Measurements from ENCODE around the gene MYO1B. TPM values are rescaled to one million over a fixed set of nuclear protein-coding genes. Genes with fewer than 3 reads are reported as not detected.
A peak's percentile ranks its signal among the peaks of the same experiment; 100 is the strongest.

Gene MYO1B
- total RNA-seq, 2 donors from 2014 or later, result 74.7 to 79.4 TPM

DNA sequence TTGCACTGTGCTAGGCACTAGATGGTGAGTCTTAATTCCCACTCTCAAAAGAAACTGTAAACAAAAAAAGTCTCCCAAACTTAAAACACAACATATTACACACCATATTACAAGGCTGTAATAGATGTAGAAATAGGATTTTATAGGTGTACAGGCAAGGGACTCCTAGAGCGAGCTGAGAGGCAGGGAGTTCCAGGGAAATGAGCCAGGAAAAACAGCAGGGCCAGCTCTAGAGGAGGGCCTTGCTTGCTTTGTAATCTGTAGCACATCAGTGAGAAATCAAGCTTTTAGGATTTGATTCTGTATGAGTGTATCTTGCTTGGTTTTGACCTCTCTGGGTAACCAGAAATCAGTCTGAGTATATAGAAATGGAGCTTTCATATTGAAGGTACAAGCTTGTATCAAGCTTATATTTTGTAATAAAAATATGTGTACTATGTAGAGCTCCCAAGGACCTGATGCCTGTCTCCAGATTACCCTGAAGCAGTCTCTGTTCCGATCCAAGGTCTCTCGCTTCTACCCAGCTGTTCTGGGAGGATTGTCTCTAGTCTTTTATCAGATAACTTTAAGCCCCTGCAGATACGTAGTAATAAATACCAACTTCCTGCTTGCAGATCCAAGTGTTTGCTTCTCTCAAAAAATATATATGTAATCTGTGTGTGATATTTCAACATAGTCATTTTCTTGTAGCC, 73.0 kb downstream of the MYO1B start:
- DNase-seq (ENCODE audit: low spot score) (no peak), ATAC-seq (ENCODE audit: insufficient number of reproducible peaks, low FRiP score, low read depth) (no peak)
- H3K4me3 ChIP-seq, result no peak overlapping the region
- H3K27me3 ChIP-seq (replicated peaks; ENCODE audit: insufficient read depth), result no peaks in the 10 kb centered on the region
- no peaks in the 10 kb centered on the region for H3K36me3 ChIP-seq
- no peaks in the 10 kb centered on the region for H3K9me3 ChIP-seq
- no peak for TF ChIP-seq CTCF (IDR thresholded peaks at IDR 0.05)
- peak overlapping the region in 1 of 2 donors; percentile 24 for H3K27ac ChIP-seq
- peaks cover 16 to 46% of the 10 kb centered on the region in 2 donors for H3K4me1 ChIP-seq (ENCODE audit: control insufficient read depth in 1 of 2, low read depth in 2 of 2)

DNA sequence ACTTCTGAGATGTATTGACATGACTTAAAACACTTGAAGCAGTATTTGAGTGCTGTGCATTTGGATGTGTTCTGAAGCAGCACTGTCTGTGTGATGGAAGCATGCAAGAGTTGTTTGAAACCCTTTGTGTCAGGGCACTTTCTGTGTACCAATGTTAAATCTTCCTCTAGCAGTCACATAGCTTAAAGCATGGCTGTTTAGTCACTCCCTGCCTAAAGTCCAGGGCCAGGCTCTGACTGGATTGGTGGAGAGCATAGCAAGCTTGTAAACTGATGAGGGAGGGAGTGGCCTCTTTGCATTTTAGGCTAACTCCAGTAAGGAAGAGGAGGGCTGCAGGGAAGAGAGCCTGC, 73.5 kb downstream of the MYO1B start:
- no peak for TF ChIP-seq CTCF (IDR thresholded peaks at IDR 0.05)
- H3K4me1 ChIP-seq (ENCODE audit: control insufficient read depth in 1 of 2, low read depth in 2 of 2), result peaks cover 16 to 46% of the 10 kb centered on the region in 2 donors

DNA sequence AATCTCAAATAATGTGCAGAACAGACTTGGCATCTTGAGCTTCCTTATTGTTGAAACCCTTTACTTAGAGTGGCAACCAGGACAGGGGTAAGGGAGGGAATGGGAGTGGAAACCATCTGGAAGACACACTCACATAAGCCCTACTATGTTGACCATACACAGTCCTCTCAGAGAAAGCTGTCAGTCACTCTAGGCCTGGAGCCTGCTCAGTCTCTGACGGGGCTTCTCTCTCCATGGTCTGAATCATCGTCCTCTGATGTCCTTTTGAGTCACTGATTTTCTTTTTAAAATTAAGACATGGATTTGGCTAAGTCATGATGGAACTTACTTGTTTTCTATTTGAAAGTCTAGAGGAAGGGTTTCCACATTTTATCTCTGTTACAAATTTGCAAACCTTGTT, 74.0 kb downstream of the MYO1B start:
- H3K4me3 ChIP-seq, result no peak overlapping the region
- DNase-seq (ENCODE audit: low spot score), result no peak
- no peak for TF ChIP-seq CTCF (IDR thresholded peaks at IDR 0.05)
- peaks cover 16 to 46% of the 10 kb centered on the region in 2 donors for H3K4me1 ChIP-seq (ENCODE audit: control insufficient read depth in 1 of 2, low read depth in 2 of 2)
- no peaks in the 10 kb centered on the region for H3K27me3 ChIP-seq (replicated peaks; ENCODE audit: insufficient read depth)
- peak overlapping the region in 1 of 2 donors; percentile 24 for H3K27ac ChIP-seq
- ATAC-seq (ENCODE audit: insufficient number of reproducible peaks, low FRiP score, low read depth), result no peak
- H3K9me3 ChIP-seq, result no peaks in the 10 kb centered on the region
- H3K36me3 ChIP-seq, result no peaks in the 10 kb centered on the region

More for the DNA sequence above, 73.5 kb downstream of the MYO1B start:
- Histone ChIP-seq H3K4me3 (no peak overlapping the region), H3K36me3 (no peaks in the 10 kb centered on the region), H3K27ac (peak overlapping the region; percentile 24 to 46), H3K9me3 (no peaks in the 10 kb centered on the region), H3K27me3 (replicated peaks; ENCODE audit: insufficient read depth) (no peaks in the 10 kb centered on the region)
- ATAC-seq (ENCODE audit: insufficient number of reproducible peaks, low FRiP score, low read depth) (no peak), DNase-seq (ENCODE audit: low spot score) (no peak)

DNA sequence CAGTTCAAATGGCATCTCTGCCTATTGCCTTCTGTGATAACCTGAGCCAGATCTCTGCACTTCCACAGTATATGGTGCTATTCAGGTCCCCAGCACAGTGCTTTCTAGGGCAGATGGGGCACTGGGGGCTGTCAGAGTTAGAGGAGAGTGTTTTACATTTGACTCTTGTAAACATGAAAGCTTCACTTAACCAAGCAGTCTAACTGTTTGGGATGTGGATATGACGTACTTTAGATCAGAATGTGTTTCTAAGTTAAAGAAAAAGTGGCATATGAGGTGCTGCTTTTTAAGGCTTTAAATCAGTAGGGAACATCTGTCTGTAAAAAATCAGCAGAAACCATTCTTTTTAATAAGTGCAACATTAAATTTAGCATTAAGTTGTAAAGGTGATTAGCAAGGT, 75.7 kb downstream of the MYO1B start:
- no peak for TF ChIP-seq CTCF (IDR thresholded peaks at IDR 0.05)
- no peak for ATAC-seq (ENCODE audit: insufficient number of reproducible peaks, low FRiP score, low read depth)
- Histone ChIP-seq H3K36me3 (no peaks in the 10 kb centered on the region), H3K4me3 (no peak overlapping the region), H3K9me3 (no peaks in the 10 kb centered on the region), H3K27me3 (replicated peaks; ENCODE audit: insufficient read depth) (no peaks in the 10 kb centered on the region), H3K4me1 (ENCODE audit: control insufficient read depth in 1 of 2, low read depth in 2 of 2) (peaks cover 16 to 46% of the 10 kb centered on the region in 2 donors), H3K27ac (no peak overlapping the region)
- no peak for DNase-seq (ENCODE audit: low spot score)

DNA sequence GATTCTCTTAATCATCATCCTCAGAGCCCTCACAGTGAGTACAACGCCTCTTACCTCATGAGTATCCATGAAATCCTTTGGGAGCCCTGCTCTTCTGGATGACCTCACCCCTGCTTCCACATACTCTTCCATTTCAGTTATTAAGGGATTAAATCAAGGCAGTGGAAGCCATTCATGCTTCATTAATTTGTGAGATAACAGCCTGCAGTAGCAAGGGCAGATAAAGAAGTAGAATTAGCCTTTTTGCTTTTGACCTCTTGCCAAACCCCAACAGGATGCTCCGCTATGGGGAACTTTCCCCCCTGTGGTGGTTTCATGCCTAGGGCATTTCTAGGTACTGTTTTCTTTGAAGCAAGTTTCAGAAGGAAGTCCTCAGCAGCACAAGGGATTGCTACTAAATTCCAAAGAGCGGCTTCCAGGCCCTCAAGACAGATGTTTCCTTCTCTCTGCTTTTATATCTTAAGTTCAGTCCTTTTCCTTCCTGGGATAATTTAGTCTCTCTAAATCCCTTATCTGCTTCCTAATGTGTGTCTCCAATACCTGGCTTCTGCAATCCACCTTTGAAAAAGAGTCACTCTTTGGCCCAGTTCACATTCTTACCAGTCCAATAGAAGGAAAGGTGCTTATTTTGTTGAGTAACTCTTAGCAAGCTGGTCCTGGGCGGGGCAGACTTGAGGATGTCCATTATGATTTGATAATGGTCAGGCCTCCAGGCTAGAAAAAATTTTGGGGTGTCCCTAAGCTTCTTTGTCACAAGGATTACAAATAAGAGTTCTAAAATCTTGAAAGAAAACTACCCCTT, 76.9 kb downstream of the MYO1B start:
- TF ChIP-seq CTCF (IDR thresholded peaks at IDR 0.05), result no peak
- DNase-seq (ENCODE audit: low spot score), result no peak
- H3K27me3 ChIP-seq (replicated peaks; ENCODE audit: insufficient read depth), result no peaks in the 10 kb centered on the region
- H3K4me3 ChIP-seq, result no peak overlapping the region
- H3K27ac ChIP-seq, result no peak overlapping the region
- H3K36me3 ChIP-seq, result no peaks in the 10 kb centered on the region
- no peak for ATAC-seq (ENCODE audit: insufficient number of reproducible peaks, low FRiP score, low read depth)
- no peaks in the 10 kb centered on the region for H3K9me3 ChIP-seq
- H3K4me1 ChIP-seq (ENCODE audit: control insufficient read depth in 1 of 2, low read depth in 2 of 2), result peaks cover 16 to 46% of the 10 kb centered on the region in 2 donors

Data from thoracic aorta (tissue), 2 donors.